PC-3 (cell line): Measurements from ENCODE around the gene ETV6. TPM values are rescaled to one million over a fixed set of nuclear protein-coding genes. Genes with fewer than 3 reads are reported as not detected.
A peak's percentile ranks its signal among the peaks of the same experiment; 100 is the strongest.

Source experiments
- ATAC-seq: fragments of 200-7000 bp; cut with Tn5 transposase; 2 replicates; pipeline ENCODE4 v1.9.1; 2020; ENCODE audit warnings: mild to moderate bottlenecking, moderate library complexity
- BruUV-seq: library from RNA; stranded (reverse); fragments of 400-500 nt; replicated peaks from 2 replicates; lab custom pipeline; 2021; lab: Mats Ljungman, UMichigan
- CTCF ChIA-PET: fragments of 300-600 bp; sonication (Branson Sonifier 250); formaldehyde crosslinking; loops from one replicate; lab custom pipeline; 2022; ENCODE audit warnings: antibody characterized with exemption; lab: Charles Lee
- POLR2A ChIA-PET: fragments of 300-600 bp; sonication (Branson Sonifier 250); formaldehyde crosslinking; loops from one replicate; lab custom pipeline; 2022; ENCODE audit warnings: antibody characterized with exemption; ENCODE audit not compliant: unreplicated experiment; lab: Charles Lee
- DNase-seq: peaks from one replicate; pipeline ENCODE4 v3.0.0-alpha.2; 2015
- H2AFZ ChIP-seq: fragments of 300-600 bp; sonication (generic); 2 replicates; pipeline ENCODE4 v1.6.0; 2016; ENCODE audit warnings: antibody characterized with exemption, low read length
- H3F3A ChIP-seq: fragments of 300-600 bp; sonication (generic); one replicate; pipeline ENCODE4 v1.6.0; 2017; ENCODE audit warnings: antibody characterized with exemption, low read length, control low read depth, mild to moderate bottlenecking; ENCODE audit not compliant: unreplicated experiment
- H3K27ac ChIP-seq: fragments of 300-600 bp; sonication (generic); 2 replicates; pipeline ENCODE4 v1.5.1; 2016; ENCODE audit warnings: mild to moderate bottlenecking, low read length
- H3K27me3 ChIP-seq: fragments of 300-600 bp; sonication (generic); 2 replicates; pipeline ENCODE4 v1.6.1; 2016; ENCODE audit warnings: low read length, mixed read lengths
- H3K36me3 ChIP-seq: fragments of 300-600 bp; sonication (generic); 2 replicates; pipeline ENCODE4 v1.6.1; 2016; ENCODE audit warnings: low read depth, mixed run types, low read length, mixed read lengths
- H3K4me1 ChIP-seq: fragments of 300-600 bp; sonication (generic); 2 replicates; pipeline ENCODE4 v1.5.1; 2016; ENCODE audit warnings: low read length; ENCODE audit not compliant: insufficient read depth
- H3K4me2 ChIP-seq: fragments of 300-600 bp; sonication (generic); 2 replicates; pipeline ENCODE4 v1.6.0; 2016; ENCODE audit warnings: low read length
- H3K4me3 ChIP-seq: fragments of 300-600 bp; sonication (generic); 2 replicates; pipeline ENCODE4 v1.5.1; 2016; ENCODE audit warnings: mild to moderate bottlenecking, low read length, mixed read lengths
- H3K79me2 ChIP-seq: fragments of 300-600 bp; sonication (generic); 2 replicates; pipeline ENCODE4 v1.6.1; 2017; ENCODE audit warnings: low read length, mixed read lengths
- H3K9ac ChIP-seq: fragments of 300-600 bp; sonication (generic); 2 replicates; pipeline ENCODE4 v1.6.0; 2016; ENCODE audit warnings: mild to moderate bottlenecking, low read length
- H3K9me2 ChIP-seq: fragments of 300-600 bp; sonication (generic); replicated peaks from 2 replicates; pipeline ENCODE4 v1.6.1; 2016; ENCODE audit warnings: mixed run types, low read length, mixed read lengths
- H3K9me3 ChIP-seq: fragments of 300-600 bp; sonication (generic); 2 replicates; pipeline ENCODE4 v1.6.1; 2016; ENCODE audit warnings: low read length, mixed read lengths
- H4K20me1 ChIP-seq: fragments of 300-600 bp; sonication (generic); 2 replicates; pipeline ENCODE4 v1.6.1; 2016; ENCODE audit warnings: low read length, mixed read lengths
- EZH2 ChIP-seq: fragments of 300-600 bp; sonication (generic); IDR thresholded peaks from one replicate; pipeline ENCODE4 v1.6.1; 2017; ENCODE audit warnings: antibody characterized with exemption, mild to moderate bottlenecking, low read length; ENCODE audit not compliant: unreplicated experiment
- EZH2phosphoT487 ChIP-seq: fragments of 300-600 bp; sonication (generic); IDR thresholded peaks from 2 replicates; pipeline ENCODE4 v1.6.1; 2018; ENCODE audit warnings: mild to moderate bottlenecking, antibody characterized with exemption, low read length, borderline replicate concordance
- intact Hi-C: fragments of 100-400 bp; cut with micrococcal nuclease; formaldehyde crosslinking; loops from 2 replicates; pipeline ENCODE4 v1.9.0; 2023
- total RNA-seq: library from RNA; depleted of rRNA; stranded (reverse); fragments of >200 nt; gene quantifications from 2 replicates; pipeline ENCODE4 v1.2.3, GENCODE V29; 2014
- TF ChIP-seq, protein P1 (sequence below): fragments of 300-600 bp; sonication (generic); conservative IDR thresholded peaks from 2 replicates; pipeline ENCODE4 v1.5.1; 2017; ENCODE audit warnings: antibody characterized with exemption, low read depth, mild to moderate bottlenecking, low read length

Gene ETV6
- total RNA-seq, 1 experiment from 2014 or later: 5.0 TPM

DNA sequence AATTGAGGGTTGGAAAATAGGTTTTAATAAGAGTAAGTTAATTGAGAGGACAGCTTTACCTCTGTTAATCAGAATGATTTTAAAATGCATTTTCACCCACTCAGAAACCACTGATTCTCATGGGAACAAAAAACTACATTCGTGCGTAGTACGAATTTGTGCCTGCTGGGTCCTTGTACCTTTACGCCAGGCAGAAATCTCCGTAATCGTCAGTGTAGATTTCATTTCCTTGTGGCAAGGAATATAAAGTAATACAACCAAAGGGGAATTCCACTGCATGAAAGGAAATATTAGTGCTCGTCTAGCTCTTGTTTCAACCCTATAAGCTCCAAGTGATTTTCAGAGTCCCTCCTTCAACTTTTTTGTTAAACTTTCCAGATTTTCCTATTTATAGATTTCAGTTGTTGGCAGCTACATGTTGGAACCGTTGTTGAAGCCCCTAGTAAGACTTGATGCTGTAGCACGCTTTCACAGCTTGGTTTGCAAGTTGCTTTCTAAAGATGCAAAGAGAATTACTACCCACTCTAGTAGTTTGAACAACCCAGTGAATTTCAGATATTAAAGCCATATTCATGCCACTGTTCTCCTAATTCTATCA, 90.6 kb downstream of the ETV6 start:
- no peaks in the 10 kb centered on the region for H3K9me2 ChIP-seq
- TF ChIP-seq EZH2phosphoT487 (no peak), EZH2 (no peak)
- TF ChIP-seq, protein P1, sequence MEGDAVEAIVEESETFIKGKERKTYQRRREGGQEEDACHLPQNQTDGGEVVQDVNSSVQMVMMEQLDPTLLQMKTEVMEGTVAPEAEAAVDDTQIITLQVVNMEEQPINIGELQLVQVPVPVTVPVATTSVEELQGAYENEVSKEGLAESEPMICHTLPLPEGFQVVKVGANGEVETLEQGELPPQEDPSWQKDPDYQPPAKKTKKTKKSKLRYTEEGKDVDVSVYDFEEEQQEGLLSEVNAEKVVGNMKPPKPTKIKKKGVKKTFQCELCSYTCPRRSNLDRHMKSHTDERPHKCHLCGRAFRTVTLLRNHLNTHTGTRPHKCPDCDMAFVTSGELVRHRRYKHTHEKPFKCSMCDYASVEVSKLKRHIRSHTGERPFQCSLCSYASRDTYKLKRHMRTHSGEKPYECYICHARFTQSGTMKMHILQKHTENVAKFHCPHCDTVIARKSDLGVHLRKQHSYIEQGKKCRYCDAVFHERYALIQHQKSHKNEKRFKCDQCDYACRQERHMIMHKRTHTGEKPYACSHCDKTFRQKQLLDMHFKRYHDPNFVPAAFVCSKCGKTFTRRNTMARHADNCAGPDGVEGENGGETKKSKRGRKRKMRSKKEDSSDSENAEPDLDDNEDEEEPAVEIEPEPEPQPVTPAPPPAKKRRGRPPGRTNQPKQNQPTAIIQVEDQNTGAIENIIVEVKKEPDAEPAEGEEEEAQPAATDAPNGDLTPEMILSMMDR: no peak
- ChIA-PET CTCF (no interaction called here), POLR2A (no interaction called here)
- ATAC-seq: no peak
- no peak for DNase-seq
- BruUV-seq: no TSS peak
- no peaks in the 10 kb centered on the region for H3K36me3 ChIP-seq
- no peak overlapping the region for H2AFZ ChIP-seq
- H3K9ac ChIP-seq: no peak overlapping the region
- intact Hi-C loops: no loop called here
- no peaks in the 10 kb centered on the region for H3K79me2 ChIP-seq
- H3K9me3 ChIP-seq: no peaks in the 10 kb centered on the region
- no peak overlapping the region for H3K27ac ChIP-seq
- H3K4me2 ChIP-seq: no peak overlapping the region
- H3K4me1 ChIP-seq: peaks cover 12% of the 10 kb centered on the region
- no peaks in the 10 kb centered on the region for H3K27me3 ChIP-seq
- no peaks in the 10 kb centered on the region for H3F3A ChIP-seq
- H3K4me3 ChIP-seq: no peak overlapping the region
- no peaks in the 10 kb centered on the region for H4K20me1 ChIP-seq

DNA sequence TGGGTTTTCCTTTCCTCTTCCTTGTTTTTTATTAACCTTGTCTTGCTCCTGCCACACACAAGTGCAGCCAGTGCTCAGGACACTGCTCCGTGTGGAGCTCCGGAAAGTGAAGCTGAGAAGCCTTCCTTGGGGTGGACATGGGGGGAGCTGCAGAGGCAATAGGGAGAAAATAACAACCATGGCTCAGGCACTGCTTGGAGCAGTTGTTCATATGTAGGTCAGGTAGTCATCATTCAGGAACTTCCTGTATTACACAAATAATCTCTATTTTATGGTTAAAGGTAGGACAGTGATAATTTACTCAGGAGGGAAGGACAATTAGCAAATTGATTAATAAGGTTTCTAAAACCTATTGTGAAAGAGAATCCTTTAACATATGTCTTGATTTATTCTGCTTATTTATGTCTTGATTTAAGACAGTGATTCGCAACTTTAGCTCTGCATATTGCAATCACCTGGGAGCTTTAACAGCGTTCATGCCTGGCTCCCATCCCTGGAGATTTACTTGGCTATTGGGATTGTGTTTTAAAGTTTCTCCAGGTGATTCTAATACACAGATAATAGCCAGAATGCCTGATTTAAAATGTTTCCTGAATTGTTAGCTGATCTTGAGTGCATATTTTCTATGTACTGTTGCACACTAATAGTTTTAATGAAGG, 92.1 kb downstream of the ETV6 start:
- no TSS peak for BruUV-seq
- H3K27ac ChIP-seq: no peak overlapping the region
- 0 out of 2 replicates have a peak, but pooled peaks have one; percentile 38 for ATAC-seq
- no peak overlapping the region for H3K4me3 ChIP-seq
- TF ChIP-seq, protein P1: no peak
- TF ChIP-seq EZH2phosphoT487: no peak
- no peak for TF ChIP-seq EZH2
- peaks cover 25% of the 10 kb centered on the region for H3K4me1 ChIP-seq
- intact Hi-C loops: no loop called here
- no peaks in the 10 kb centered on the region for H3K36me3 ChIP-seq
- no peaks in the 10 kb centered on the region for H3K9me2 ChIP-seq
- no peaks in the 10 kb centered on the region for H4K20me1 ChIP-seq
- ChIA-PET CTCF (no interaction called here), POLR2A (interaction anchor here (0.6 kb wide), 1 partner anchor 442 kb away, joined by 3 read pairs; no protein-coding TSS in a partner anchor)
- peak; percentile 22 for DNase-seq
- H3F3A ChIP-seq: no peaks in the 10 kb centered on the region
- H3K9me3 ChIP-seq: no peaks in the 10 kb centered on the region
- H3K9ac ChIP-seq: no peak overlapping the region
- H3K79me2 ChIP-seq: no peaks in the 10 kb centered on the region
- no peak overlapping the region for H2AFZ ChIP-seq
- peak overlapping the region; percentile 26; the same call in 1 of the 2 replicates for H3K4me2 ChIP-seq
- no peaks in the 10 kb centered on the region for H3K27me3 ChIP-seq
